Endothelial cell of umbilical vein (primary cell): ENCODE results near the gene ADARB2.

Source experiments
- CTCF ChIP-seq, 2 donors: IDR thresholded peaks; 1 replicate in 1 of 2; 2 replicates in 1 of 2; pipeline ENCODE4 v1.5.1; 2011; ENCODE audit warnings: low read length in 2 of 2, mild to moderate bottlenecking in 2 of 2, moderate library complexity in 2 of 2, control low read depth in 1 of 2, inconsistent platforms in 1 of 2, low read depth in 1 of 2; ENCODE audit not compliant: insufficient read depth in 1 of 2; ENCODE audit errors: extremely low read depth in 1 of 2
- GATA2 ChIP-seq: IDR thresholded peaks from 2 replicates; pipeline ENCODE4 v1.7.0; 2011; ENCODE audit warnings: low read depth, mild to moderate bottlenecking, moderate library complexity, mixed read lengths, low read length; ENCODE audit not compliant: insufficient read length, insufficient read depth
- JUN ChIP-seq: IDR thresholded peaks from 2 replicates; pipeline ENCODE4 v1.6.1; 2011; ENCODE audit warnings: borderline replicate concordance, low read depth; ENCODE audit not compliant: insufficient read length, insufficient read depth
- POLR2A ChIP-seq: IDR thresholded peaks from 2 replicates; pipeline ENCODE4 v1.6.1; 2012; ENCODE audit warnings: low read depth, mild to moderate bottlenecking, control low read depth, low read length
- POLR2AphosphoS5 ChIP-seq: IDR thresholded peaks from 2 replicates; pipeline ENCODE4 v1.6.1; 2012; ENCODE audit warnings: low read depth, mild to moderate bottlenecking, control low read depth, low read length, moderate library complexity; ENCODE audit not compliant: insufficient read depth

- no peak for TF ChIP-seq POLR2AphosphoS5
- no peak for TF ChIP-seq CTCF (IDR thresholded peaks at IDR 0.05; ENCODE audit: extremely low read depth in 1 of 2, insufficient read depth in 1 of 2, low read depth in 1 of 2, low read length in 2 of 2)
- no peak for TF ChIP-seq POLR2A
- no peak for TF ChIP-seq JUN
- no peak for TF ChIP-seq GATA2
Measured at GRCh38 chr10:1308173-1308961, 429.0 kb downstream of the ADARB2 start.
